Mononuclear cell (primary cell): ENCODE results near the gene KRT2. TPM values are rescaled to one million over a fixed set of nuclear protein-coding genes. Genes with fewer than 3 reads are reported as not detected.

ENCODE experiments used
- H3K27me3 ChIP-seq: 2 replicates; pipeline ENCODE4 v1.6.0; 2011; ENCODE audit warnings: low read length, control low read depth; ENCODE audit not compliant: insufficient read depth
- H3K4me1 ChIP-seq: 2 replicates; pipeline ENCODE4 v1.5.1; 2011; ENCODE audit warnings: mild to moderate bottlenecking, low read length, control low read depth; ENCODE audit not compliant: insufficient read depth
- H3K4me3 ChIP-seq: 2 replicates; pipeline ENCODE4 v1.5.1; 2011; ENCODE audit warnings: mild to moderate bottlenecking, low read length, moderate library complexity
- H3K9me3 ChIP-seq: 2 replicates; pipeline ENCODE4 v1.5.1; 2011; ENCODE audit warnings: low read depth, mild to moderate bottlenecking, control low read depth, low read length
- total RNA-seq: library from RNA; depleted of rRNA; stranded (reverse); fragments of >200 nt; gene quantifications from one replicate; pipeline ENCODE4 v1.2.3, GENCODE V29; 2012

The KRT2 gene
- total RNA-seq, 1 donor: 0.94 TPM

DNA sequence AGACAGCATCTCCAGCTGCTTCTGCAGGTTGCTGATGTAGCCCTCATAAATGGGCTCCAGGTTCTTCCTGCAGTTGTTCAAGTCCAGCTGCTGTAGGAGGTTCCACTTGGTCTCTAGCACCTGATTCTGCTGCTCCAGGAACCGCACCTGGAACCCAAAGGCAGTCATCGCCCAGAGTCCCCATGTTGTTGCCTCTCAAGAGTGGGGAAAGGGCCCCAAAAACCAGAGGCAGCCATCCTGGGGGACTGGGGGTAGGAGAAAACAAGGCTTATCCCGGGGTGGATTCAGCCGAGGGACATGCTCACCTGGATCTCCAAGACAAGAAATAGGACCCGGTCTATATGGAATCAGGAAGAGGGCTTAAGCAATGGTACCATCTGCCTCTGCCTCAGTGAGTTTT lies 53.0 kb downstream of the KRT2 start:
- H3K9me3 ChIP-seq: no peaks in the 10 kb centered on the region
- H3K4me1 ChIP-seq: no peaks in the 10 kb centered on the region
- H3K4me3 ChIP-seq: no peak overlapping the region
- H3K27me3 ChIP-seq: peaks cover 5% of the 10 kb centered on the region

Other genes with a start within 250 kb of the KRT2 start
- gene KRT82, start 245.9 kb downstream of the KRT2 start, total RNA-seq: not detected
- not detected for gene KRT75, start 217.8 kb downstream of the KRT2 start, total RNA-seq
- not detected for gene KRT6B, start 200.1 kb downstream of the KRT2 start, total RNA-seq
- gene KRT6C, start 178.4 kb downstream of the KRT2 start, total RNA-seq: not detected
- not detected for gene KRT6A, start 159.0 kb downstream of the KRT2 start, total RNA-seq
- 0.42 TPM for gene KRT5, start 131.8 kb downstream of the KRT2 start, total RNA-seq
- gene KRT71, start 99.1 kb downstream of the KRT2 start, total RNA-seq: not detected
- gene KRT74, start 78.4 kb downstream of the KRT2 start, total RNA-seq: 0.10 TPM
- 10.2 TPM for gene KRT72, start 50.7 kb downstream of the KRT2 start, total RNA-seq
- gene KRT73, start 33.7 kb downstream of the KRT2 start, total RNA-seq: 21.4 TPM
- 1.8 TPM for gene KRT1, start 28.2 kb upstream of the KRT2 start, total RNA-seq
- gene KRT77, start 51.3 kb upstream of the KRT2 start, total RNA-seq: not detected
- not detected for gene KRT76, start 125.1 kb upstream of the KRT2 start, total RNA-seq
- not detected for gene KRT3, start 143.9 kb upstream of the KRT2 start, total RNA-seq
- not detected for gene KRT4, start 161.9 kb upstream of the KRT2 start, total RNA-seq
- gene KRT79, start 182.1 kb upstream of the KRT2 start, total RNA-seq: not detected
- not detected for gene KRT78, start 196.8 kb upstream of the KRT2 start, total RNA-seq